Left colon (tissue), 2 donors: ENCODE results near the gene SMIM31. TPM values are rescaled to one million over a fixed set of nuclear protein-coding genes. Genes with fewer than 3 reads are reported as not detected.

Experiments used
- ATAC-seq: fragments of 200-7000 bp; cut with Tn5 transposase; one replicate; pipeline ENCODE4 v1.9.1; 2020; ENCODE audit warnings: mild to moderate bottlenecking, moderate library complexity
- DNase-seq, 2 donors: peaks; one replicate each; pipeline ENCODE4 v3.0.0-alpha.2; 2020
- intact Hi-C, 2 donors: fragments of 100-400 bp; cut with DNase I in 1 of 2; cut with micrococcal nuclease in 1 of 2; formaldehyde crosslinking; loops; one replicate each; pipeline versions ENCODE4 v1.11.2 to v1.14.0; 2022; cut with DNase I, micrococcal nuclease
- total RNA-seq, 2 donors: library from RNA; stranded (reverse); fragmentation: NEBNext Ultra II Directional; extraction: Animal tissue kit (Norgen Biotek cat#: 25700); gene quantifications; one replicate each; pipeline ENCODE4 v1.2.1, GENCODE V29; 2021
- donor health status: DM: no; HTN: no; CAD: no.
- donor health status: DM: yes; HTN: yes; CAD: no.

The SMIM31 gene
- total RNA-seq, 2 donors from 2014 or later: 30.6 to 31.9 TPM

GRCh38 chr4:164779080-164779479 is 25.1 kb downstream of the SMIM31 start:
- DNase-seq (no peak), ATAC-seq (no peak)
- intact Hi-C loops: no loop called here

DNA sequence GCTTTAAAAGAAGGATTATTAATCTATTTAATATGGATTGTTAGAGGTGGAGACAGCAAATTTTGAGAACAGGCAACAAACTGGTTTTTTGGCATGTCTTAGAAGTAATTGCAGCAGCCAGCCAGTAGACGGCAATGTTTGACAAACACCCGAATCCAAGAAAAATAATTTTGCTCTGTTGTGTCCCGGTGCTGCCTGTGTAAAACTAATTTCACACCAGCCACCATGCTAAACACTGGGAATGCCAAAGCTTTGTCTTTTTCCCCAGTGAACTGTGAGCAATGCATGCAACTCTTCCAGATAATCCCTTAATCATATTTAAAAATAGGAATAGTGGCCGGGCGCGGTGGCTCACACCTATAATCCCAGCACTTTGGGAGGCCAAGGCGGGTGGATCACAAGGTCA is 25.9 kb downstream of the SMIM31 start:
- ATAC-seq (peak; percentile 54), DNase-seq (no peak)
- intact Hi-C loops: no loop called here

- intact Hi-C loops: no loop called here
- ATAC-seq (no peak), DNase-seq (no peak)
These were observed 26.9 kb downstream of the SMIM31 start for GRCh38 chr4:164780839-164781238.

- ATAC-seq (no peak), DNase-seq (no peak)
- intact Hi-C loops: no loop called here
These were observed 30.0 kb downstream of the SMIM31 start for GRCh38 chr4:164783976-164784375.

- intact Hi-C loops: no loop called here
- ATAC-seq: no peak
- DNase-seq: no peak
These were observed 35.1 kb downstream of the SMIM31 start for GRCh38 chr4:164789047-164789446.

- DNase-seq (no peak), ATAC-seq (no peak)
- intact Hi-C loops: no loop called here
These were observed 36.3 kb downstream of the SMIM31 start for GRCh38 chr4:164790249-164790648.

GRCh38 chr4:164799410-164799809 is 45.5 kb downstream of the SMIM31 start:
- DNase-seq: no peak
- no peak for ATAC-seq
- intact Hi-C loops: no loop called here

- DNase-seq (no peak), ATAC-seq (no peak)
- intact Hi-C loops: no loop called here
These were observed 46.9 kb downstream of the SMIM31 start for GRCh38 chr4:164800786-164801185.

- no peak for ATAC-seq
- DNase-seq: no peak
- intact Hi-C loops: no loop called here
These were observed 48.5 kb downstream of the SMIM31 start for GRCh38 chr4:164802301-164802901.

DNA sequence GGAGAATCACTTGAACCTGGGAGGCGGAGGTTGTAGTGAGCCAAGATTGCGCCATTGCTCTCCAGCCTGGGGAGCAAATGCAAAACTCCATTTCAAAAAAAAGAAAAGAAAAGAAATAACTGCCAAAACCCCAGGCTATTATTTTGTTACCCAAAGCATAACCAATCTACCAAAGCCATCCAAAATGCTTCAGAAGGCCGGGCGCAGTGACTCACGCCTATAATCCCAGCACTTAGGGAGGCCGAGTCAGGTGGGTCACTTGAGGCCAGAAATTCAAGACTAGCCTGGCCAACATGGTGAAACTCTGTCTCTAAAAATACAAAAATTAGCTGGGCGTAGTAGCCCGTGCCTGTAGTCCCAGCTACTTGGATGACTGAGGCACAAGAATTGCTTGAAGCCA is 49.8 kb downstream of the SMIM31 start:
- ATAC-seq: no peak
- intact Hi-C loops: no loop called here
- no peak for DNase-seq

DNA sequence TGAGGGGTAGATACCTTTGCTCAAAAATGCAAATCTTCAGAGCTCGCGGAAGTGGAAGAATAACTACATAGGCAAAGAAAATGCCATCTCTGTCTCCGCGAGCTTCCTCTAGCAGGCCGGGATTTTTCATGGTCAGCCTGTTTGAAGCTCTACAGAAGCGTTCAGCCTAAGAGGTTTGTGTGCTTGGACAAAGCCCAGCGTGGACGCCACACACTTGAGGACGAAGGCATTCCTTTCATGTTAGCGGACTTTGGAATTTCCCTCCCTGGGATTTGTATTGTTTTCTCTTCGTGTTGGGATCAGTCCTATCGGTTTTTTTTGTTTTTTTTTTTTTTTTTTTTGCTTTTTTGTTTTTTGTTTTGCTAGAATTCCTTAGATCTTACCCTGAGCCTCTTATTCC is 53.7 kb downstream of the SMIM31 start:
- ATAC-seq: no peak
- no peak for DNase-seq
- intact Hi-C loops: no loop called here

GRCh38 chr4:164813554-164813953 is 59.6 kb downstream of the SMIM31 start:
- ATAC-seq (no peak), DNase-seq (no peak)
- intact Hi-C loops: no loop called here

GRCh38 chr4:164815711-164816110 is 61.8 kb downstream of the SMIM31 start:
- ATAC-seq: no peak
- DNase-seq: no peak
- intact Hi-C loops: no loop called here

DNA sequence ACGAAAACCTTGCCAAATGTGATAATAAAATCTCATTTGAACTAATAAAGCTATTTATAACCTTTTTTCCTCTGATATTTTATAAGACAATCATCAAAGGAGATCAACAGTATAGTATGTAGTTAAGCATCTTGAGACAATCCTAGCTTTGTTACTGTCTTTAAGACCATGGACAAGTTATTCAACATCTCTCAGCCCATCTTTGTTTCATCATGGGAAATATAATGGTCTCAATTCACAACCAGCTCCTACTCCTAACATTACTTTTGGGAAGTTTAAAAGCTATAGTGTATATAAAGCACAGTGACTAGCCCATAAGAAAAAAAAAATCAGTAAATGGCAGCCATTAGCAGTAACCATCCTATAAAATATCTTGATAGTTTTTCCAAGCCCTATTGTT is 65.4 kb downstream of the SMIM31 start:
- ATAC-seq (no peak), DNase-seq (no peak)
- intact Hi-C loops: no loop called here

DNA sequence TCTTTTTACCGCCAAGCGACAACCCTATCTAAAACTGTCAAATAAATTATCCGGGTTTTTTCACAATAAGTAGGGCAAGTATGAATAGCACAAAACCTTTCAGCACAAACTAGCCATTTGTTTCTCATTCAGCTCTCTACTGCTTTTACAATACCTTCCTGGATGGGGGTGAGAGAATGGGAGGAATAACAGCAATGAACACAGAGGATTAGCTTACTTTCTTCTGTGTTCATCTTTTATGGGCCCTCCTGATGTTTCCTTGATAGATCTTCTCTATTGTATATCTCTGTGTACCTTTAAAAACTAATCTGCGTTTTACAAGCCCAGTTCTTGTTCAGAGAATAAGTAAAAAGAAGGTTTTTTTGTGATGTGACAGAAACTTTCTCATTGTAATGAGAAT is 67.8 kb downstream of the SMIM31 start:
- no peak for ATAC-seq
- intact Hi-C loops: no loop called here
- no peak for DNase-seq

- intact Hi-C loops: no loop called here
- ATAC-seq (no peak), DNase-seq (no peak)
These were observed 70.7 kb downstream of the SMIM31 start for GRCh38 chr4:164824581-164824980.

GRCh38 chr4:164828955-164829354 is 75.0 kb downstream of the SMIM31 start:
- ATAC-seq (no peak), DNase-seq (no peak)
- intact Hi-C loops: no loop called here

- ATAC-seq (no peak), DNase-seq (no peak)
- intact Hi-C loops: no loop called here
These were observed 92.6 kb downstream of the SMIM31 start for GRCh38 chr4:164846566-164846965.

GRCh38 chr4:164847016-164847415 is 93.1 kb downstream of the SMIM31 start:
- ATAC-seq (no peak), DNase-seq (no peak)
- intact Hi-C loops: no loop called here

DNA sequence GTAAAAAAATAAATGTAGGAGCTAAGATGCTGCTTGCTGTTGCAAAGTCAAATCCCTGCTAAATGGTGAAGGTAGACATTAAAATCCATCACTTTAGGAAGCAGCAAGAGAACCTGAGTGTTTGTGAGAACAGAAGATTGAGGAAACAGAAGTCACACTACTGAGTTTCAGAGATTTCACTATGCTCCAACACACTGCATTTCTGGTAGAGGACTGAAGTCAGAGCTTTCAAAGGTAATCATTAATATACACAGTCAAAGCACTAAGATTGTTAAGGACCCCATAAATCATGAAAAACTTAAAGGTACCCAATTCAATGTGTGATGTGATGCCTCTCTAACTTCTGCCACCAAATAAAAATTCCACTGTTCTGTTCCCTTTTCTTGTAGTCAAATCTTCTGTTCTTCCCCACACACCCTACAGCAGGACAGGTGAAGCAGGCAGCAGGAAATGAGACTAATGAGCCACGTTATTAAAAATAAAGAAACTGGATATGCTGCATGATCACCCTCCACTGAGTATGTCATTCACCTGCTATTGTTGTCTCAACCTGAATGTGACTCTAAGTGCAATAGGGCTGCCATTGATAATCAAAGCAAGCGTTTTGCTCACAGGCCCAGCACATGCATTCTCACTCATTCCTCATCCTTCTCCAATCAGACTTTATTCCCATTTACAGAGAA is 94.2 kb downstream of the SMIM31 start:
- DNase-seq: no peak
- ATAC-seq: no peak
- intact Hi-C loops: no loop called here
